CD1c-positive myeloid dendritic cell (primary cell): ENCODE measurements around the gene SLC39A9.

ENCODE experiments used
- DNase-seq: peaks from one replicate; pipeline ENCODE4 v3.0.0-alpha.2; 2016; ENCODE audit errors: extremely low spot score

SLC39A9 gene

DNA sequence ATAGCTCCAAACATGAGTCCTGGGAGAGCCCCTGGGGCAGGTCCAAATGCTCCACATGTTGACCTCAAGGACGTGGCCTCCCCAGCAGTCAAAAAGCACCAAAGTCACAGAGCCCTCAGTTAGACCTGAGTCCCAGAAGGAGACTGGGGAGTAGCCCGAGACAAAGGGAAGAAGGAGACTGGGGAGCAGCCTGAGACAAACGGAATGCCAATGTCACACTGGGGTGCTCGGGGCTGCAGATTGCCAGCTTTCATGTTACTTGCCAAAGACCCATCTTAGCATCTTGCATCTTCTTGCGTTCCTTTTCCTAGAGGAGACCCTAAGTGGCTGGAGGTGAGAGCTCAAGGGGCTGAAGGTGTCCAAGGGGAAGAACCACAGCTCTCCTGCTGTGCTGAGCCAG, 100.9 kb downstream of the SLC39A9 start:
- DNase-seq = no peak

DNA sequence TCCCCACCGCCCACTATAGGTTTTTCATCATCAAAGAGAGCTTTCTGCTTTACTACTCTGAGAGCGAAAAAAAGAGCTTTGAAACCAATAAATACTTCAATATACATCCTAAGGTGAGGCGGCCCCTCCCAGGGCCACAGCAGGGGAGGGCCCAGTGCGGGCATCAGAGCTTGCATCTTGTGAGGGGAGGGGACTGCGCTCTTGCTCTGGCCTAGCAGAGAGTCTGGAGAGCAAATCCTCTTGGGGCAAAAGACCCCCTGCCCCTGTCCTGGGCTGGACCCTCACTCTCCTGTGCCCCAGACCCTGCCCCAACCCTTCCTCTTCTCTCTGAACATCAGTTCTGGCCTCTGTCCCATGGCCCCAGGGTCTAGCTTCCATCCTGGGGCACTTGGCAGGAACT, 101.6 kb downstream of the SLC39A9 start:
- no peak for DNase-seq

DNA sequence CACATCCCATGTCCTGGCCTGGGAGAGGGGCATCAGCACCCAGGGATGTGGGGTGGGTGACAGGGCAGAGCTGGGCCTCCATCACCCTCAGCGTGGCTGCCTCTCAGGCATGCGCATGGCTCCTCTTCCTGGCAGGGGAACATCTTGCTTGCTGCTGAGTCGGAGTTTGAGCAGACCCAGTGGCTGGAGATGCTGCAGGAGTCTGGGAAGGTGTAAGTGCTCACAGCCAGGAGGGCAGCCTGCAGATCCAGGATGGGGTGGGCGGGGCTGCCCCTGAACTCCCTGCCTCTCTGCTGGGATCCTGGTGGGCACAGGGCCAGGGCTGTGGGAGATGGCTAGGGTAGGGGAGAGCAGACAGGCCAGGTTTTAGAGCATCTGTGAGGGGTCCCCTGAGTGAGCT, 102.2 kb downstream of the SLC39A9 start:
- DNase-seq = no peak

DNA sequence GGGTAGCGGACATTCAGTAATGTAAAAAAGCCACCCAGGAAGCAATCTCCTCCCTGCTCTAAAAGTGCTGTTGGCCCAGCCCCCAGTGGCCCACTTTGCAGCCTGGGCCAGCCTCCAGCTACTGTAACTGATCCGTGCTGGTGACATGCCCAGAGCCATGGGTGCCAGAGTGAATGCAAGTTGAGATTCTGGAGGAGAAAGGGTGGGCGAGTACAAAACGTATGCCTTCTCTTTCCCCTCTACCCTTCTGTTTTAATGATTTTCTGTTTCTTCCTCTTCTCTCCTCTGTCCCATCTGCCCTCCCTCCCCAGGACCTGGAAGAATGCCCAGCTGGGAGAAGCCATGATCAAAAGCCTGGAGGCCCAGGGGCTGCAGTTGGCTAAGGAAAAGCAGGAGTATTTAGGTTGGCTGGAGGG, 102.9 kb downstream of the SLC39A9 start:
- DNase-seq = no peak

DNA sequence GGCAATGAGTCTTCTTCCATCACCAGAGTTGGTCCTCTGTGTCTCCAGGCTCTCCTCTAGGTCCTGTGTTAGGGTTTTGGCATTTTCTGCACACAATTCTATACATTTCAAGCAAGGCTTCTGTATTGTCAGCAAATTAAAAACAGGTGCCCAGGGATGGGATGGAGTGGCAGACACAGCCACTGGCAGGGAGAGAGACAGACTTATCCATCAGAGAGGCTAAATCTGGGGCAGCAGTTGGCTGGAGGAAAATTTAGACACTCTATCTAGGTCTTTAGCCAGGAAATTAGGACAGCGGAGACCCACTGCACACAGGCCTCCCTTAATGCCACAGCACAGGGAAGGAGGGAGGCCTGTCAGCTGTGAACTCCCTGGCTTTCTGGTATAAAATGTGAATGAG, 106.3 kb downstream of the SLC39A9 start:
- DNase-seq = no peak

DNA sequence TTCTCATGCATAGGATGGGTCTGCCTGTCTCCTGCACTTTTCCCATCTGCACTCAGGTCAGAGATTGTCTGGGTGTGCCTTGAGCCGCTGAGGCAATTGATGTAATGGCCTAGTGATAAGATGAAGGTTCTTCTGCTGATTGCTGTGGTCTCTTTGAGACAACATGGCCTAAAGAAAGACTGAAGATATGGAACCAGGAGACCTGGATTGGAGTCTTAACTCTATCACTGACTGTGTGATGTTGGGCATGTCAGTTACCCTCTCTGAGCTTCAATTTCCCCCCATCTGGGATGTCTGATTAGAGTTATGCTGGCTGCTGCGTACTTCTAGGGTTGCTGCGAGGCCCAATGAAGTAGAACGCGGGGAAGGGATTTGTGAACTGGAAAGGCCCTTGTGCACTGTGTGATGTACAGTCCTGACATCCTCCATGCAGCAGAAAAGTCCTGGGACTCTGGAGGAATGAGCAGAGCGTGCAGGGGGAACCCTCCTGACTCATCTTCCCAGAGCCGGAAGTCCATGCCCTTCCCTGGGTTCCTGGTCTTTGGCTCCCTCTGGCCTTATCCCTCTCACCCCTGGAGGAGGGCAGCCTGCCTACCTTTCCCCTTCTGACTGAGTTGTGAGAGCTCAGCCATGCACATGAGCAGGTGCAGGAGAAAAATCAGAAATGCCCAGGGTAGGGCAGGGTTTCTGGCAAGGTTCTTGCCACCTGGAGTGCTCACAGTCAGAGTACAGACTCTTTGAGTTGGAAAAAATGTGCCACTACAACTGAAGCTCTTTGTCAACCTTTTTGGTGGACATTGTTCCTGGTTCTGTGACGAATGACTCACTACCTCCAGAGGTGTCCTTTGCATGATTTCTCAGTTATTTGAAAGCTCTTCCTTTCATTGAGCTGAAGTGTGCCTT, 107.1 kb downstream of the SLC39A9 start:
- DNase-seq = no peak

DNA sequence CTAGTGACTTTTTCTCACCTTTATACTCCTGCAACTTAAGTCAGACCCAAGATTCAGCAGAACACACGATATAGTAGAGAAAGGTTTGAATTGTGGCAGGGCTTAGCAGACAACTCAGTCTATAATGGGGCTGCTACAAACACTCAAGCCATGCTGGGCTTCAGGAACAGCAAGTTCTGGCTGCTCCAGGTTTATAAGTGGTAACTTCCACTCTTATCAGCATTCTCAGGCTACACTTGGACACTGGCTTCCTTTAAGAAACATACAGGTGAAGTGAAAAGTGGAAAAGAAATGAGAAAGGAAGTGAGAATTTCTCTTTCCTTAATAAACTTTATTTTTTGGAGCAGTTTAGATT, 107.7 kb downstream of the SLC39A9 start:
- DNase-seq = no peak
